Measurements from ENCODE around the gene ZCWPW2.

The ZCWPW2 gene

GRCh38 chr3:28502397-28502937 lies 153.9 kb downstream of the ZCWPW2 start:
- DNase-seq (ENCODE audit: low spot score): no peak
- in situ Hi-C loops (cut with MboI; ENCODE audit: low pct_unique_long_range_greater_than_20kb, low sequenced_read_pairs, unreplicated experiment): no loop called here
- no peak for TF ChIP-seq CTCF (IDR thresholded peaks at IDR 0.05; ENCODE audit: extremely low read depth, insufficient read depth, missing control alignments)

- no peak for TF ChIP-seq CTCF (IDR thresholded peaks at IDR 0.05; ENCODE audit: extremely low read depth, insufficient read depth, missing control alignments)
- in situ Hi-C loops (cut with MboI; ENCODE audit: low pct_unique_long_range_greater_than_20kb, low sequenced_read_pairs, unreplicated experiment): no loop called here
- DNase-seq (ENCODE audit: low spot score): no peak
Observed at GRCh38 chr3:28504976-28505375, 156.5 kb downstream of the ZCWPW2 start.

GRCh38 chr3:28521663-28522062 lies 173.1 kb downstream of the ZCWPW2 start:
- no peak for TF ChIP-seq CTCF (IDR thresholded peaks at IDR 0.05; ENCODE audit: extremely low read depth, insufficient read depth, missing control alignments)
- in situ Hi-C loops (cut with MboI; ENCODE audit: low pct_unique_long_range_greater_than_20kb, low sequenced_read_pairs, unreplicated experiment): no loop called here

GRCh38 chr3:28542351-28542750 lies 193.8 kb downstream of the ZCWPW2 start:
- no peak for TF ChIP-seq CTCF (IDR thresholded peaks at IDR 0.05; ENCODE audit: extremely low read depth, insufficient read depth, missing control alignments)
- in situ Hi-C loops (cut with MboI; ENCODE audit: low pct_unique_long_range_greater_than_20kb, low sequenced_read_pairs, unreplicated experiment): no loop called here
- DNase-seq (ENCODE audit: low spot score): no peak

More at GRCh38 chr3:28521663-28522062, 173.1 kb downstream of the ZCWPW2 start:
- DNase-seq (ENCODE audit: low spot score): no peak

GRCh38 chr3:28544236-28544635 lies 195.7 kb downstream of the ZCWPW2 start:
- TF ChIP-seq CTCF (IDR thresholded peaks at IDR 0.05; ENCODE audit: extremely low read depth, insufficient read depth, missing control alignments): no peak
- in situ Hi-C loops (cut with MboI; ENCODE audit: low pct_unique_long_range_greater_than_20kb, low sequenced_read_pairs, unreplicated experiment): no loop called here
- no peak for DNase-seq (ENCODE audit: low spot score)

- in situ Hi-C loops (cut with MboI; ENCODE audit: low pct_unique_long_range_greater_than_20kb, low sequenced_read_pairs, unreplicated experiment): no loop called here
- TF ChIP-seq CTCF (IDR thresholded peaks at IDR 0.05; ENCODE audit: extremely low read depth, insufficient read depth, missing control alignments): no peak
- no peak for DNase-seq (ENCODE audit: low spot score)
Observed at GRCh38 chr3:28544831-28545230, 196.3 kb downstream of the ZCWPW2 start.

- in situ Hi-C loops (cut with MboI; ENCODE audit: low pct_unique_long_range_greater_than_20kb, low sequenced_read_pairs, unreplicated experiment): no loop called here
- no peak for TF ChIP-seq CTCF (IDR thresholded peaks at IDR 0.05; ENCODE audit: extremely low read depth, insufficient read depth, missing control alignments)
- no peak for DNase-seq (ENCODE audit: low spot score)
Observed at GRCh38 chr3:28547677-28548076, 199.2 kb downstream of the ZCWPW2 start.
